ENCODE measurements around the gene SDE2. TPM values are rescaled to one million over a fixed set of nuclear protein-coding genes. Genes with fewer than 3 reads are reported as not detected.
"Not testable (repeated sequence)": the region's sequence is repeated elsewhere in the genome, so short reads cannot be mapped to it uniquely, and the experiment has no call there.

The SDE2 gene
- total RNA-seq, 1 donor from 2014 or later: 21.8 TPM

DNA sequence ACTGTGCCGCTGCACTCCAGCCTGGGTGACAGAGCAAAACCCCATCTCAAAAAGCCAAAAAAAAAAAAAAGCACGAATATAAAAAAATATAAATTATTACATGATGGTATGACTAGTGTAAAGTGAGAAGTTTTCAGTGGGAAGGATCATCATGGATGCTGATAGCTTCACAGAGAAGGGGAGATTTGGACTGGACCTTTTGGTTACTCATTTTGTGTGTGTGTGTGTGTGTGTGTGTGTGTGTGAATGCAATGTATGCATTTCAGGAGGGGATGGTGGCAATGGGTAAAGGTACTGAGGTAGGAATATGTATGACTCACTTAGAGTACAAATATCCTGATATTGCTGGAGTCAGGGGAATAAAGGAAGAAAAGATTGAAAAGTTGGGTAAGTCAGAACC lies 22.7 kb upstream of the SDE2 start:
- H3K4me1 ChIP-seq: no peaks in the 10 kb centered on the region
- H3K4me3 ChIP-seq: no peak overlapping the region
- DNase-seq (no peak), ATAC-seq (no peak)
- no peaks in the 10 kb centered on the region for H3K9me3 ChIP-seq
- no peaks in the 10 kb centered on the region for H3K27me3 ChIP-seq
- TF ChIP-seq, protein P1, sequence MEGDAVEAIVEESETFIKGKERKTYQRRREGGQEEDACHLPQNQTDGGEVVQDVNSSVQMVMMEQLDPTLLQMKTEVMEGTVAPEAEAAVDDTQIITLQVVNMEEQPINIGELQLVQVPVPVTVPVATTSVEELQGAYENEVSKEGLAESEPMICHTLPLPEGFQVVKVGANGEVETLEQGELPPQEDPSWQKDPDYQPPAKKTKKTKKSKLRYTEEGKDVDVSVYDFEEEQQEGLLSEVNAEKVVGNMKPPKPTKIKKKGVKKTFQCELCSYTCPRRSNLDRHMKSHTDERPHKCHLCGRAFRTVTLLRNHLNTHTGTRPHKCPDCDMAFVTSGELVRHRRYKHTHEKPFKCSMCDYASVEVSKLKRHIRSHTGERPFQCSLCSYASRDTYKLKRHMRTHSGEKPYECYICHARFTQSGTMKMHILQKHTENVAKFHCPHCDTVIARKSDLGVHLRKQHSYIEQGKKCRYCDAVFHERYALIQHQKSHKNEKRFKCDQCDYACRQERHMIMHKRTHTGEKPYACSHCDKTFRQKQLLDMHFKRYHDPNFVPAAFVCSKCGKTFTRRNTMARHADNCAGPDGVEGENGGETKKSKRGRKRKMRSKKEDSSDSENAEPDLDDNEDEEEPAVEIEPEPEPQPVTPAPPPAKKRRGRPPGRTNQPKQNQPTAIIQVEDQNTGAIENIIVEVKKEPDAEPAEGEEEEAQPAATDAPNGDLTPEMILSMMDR (IDR thresholded peaks at IDR 0.05): no peak
- no peaks in the 10 kb centered on the region for H3K36me3 ChIP-seq
- intact Hi-C loops (cut with DNase I): no loop called here
- H3K27ac ChIP-seq: no peak overlapping the region

DNA sequence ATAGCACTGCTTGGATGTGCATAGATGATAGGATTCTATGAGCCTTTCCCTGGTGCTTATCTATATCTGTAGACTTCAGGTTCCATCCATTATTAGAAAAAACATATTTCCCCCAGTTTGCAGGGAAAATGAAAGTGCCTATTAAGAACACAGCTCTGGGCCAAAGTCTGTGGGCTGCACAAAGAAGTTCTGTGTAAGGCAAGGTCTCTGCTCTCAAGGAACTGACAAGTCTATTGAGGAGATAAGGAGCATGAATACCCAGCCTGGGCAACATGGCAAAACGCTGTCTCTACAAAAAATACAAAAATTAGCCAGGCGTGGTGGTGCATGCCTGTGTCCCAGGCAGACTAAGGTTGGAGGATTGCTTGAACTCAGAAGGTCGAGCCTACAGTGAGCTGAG lies 22.3 kb upstream of the SDE2 start:
- Histone ChIP-seq H3K27ac (no peak overlapping the region), H3K36me3 (no peaks in the 10 kb centered on the region), H3K27me3 (no peaks in the 10 kb centered on the region), H3K9me3 (no peaks in the 10 kb centered on the region), H3K4me3 (no peak overlapping the region), H3K4me1 (no peaks in the 10 kb centered on the region)
- intact Hi-C loops (cut with DNase I): no loop called here
- DNase-seq: no peak
- TF ChIP-seq, protein P1 (IDR thresholded peaks at IDR 0.05): no peak
- ATAC-seq: no peak

DNA sequence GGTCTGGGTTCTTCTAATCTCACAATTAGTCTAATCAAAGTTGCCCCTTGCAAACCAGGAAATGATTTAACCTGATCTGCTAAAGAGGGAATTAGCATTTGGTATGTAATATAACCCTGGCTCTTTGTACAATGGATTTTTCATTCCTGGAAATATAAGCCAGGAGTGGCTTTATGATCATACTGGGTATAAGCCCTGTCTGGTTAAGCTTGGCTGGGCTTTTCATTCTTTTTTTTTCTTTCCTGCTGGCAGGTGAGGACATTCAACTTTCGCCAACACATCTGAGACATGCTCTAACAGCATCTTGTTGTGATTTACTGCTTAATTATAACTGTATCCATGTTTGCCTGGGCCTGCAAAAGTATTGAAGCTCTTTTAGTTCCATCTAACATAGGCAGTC lies 20.4 kb upstream of the SDE2 start:
- TF ChIP-seq, protein P1 (IDR thresholded peaks at IDR 0.05): no peak
- no peaks in the 10 kb centered on the region for H3K4me1 ChIP-seq
- no peaks in the 10 kb centered on the region for H3K9me3 ChIP-seq
- H3K4me3 ChIP-seq: no peak overlapping the region
- intact Hi-C loops (cut with DNase I): no loop called here
- H3K27ac ChIP-seq: no peak overlapping the region
- no peaks in the 10 kb centered on the region for H3K36me3 ChIP-seq
- DNase-seq: no peak
- ATAC-seq: no peak
- H3K27me3 ChIP-seq: no peaks in the 10 kb centered on the region

DNA sequence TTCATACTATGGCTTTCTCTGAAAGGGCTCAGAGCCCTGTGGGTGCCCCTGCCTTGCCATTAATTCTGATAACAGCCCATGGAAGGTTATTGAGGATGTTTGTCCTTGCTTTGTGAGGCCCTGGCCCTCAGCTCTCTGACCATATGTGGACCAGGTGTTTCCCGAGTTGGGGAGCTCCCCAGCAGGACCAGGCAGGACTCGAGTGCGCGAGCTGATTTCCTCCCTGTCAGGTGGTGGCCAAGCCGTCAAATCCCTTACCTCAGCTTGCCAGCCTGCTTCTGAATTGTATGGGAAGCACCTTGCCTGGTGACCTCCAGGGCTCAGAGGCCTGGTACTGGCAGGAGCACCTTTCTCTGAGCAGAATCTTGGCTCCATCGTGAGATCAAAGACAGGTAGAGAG lies 17.9 kb upstream of the SDE2 start:
- Histone ChIP-seq H3K4me1 (no peaks in the 10 kb centered on the region), H3K27me3 (no peaks in the 10 kb centered on the region), H3K4me3 (no peak overlapping the region), H3K36me3 (no peaks in the 10 kb centered on the region), H3K9me3 (no peaks in the 10 kb centered on the region), H3K27ac (no peak overlapping the region)
- intact Hi-C loops (cut with DNase I): no loop called here
- DNase-seq (no peak), ATAC-seq (no peak)
- TF ChIP-seq, protein P1 (IDR thresholded peaks at IDR 0.05): no peak

DNA sequence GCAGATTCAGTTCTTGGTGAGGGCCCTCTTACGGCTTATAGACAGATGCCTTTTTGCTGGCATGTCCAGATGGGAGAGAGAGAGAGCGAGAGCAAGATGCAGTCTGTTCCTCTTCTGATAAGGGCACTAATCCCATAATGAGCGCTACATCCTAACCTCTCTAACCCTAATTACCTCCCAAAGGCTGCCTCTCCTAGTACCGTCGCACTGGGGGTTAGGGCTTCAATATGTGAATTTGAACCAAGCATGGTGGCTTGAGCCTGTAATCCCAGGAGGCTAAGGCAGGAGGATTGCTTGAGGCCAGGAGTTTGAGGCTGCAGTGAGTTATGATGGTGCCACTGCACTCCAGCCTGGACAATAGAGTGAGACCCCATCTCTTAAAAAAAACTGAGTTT lies 10.5 kb upstream of the SDE2 start:
- Histone ChIP-seq H3K27ac (no peak overlapping the region), H3K4me1 (no peaks in the 10 kb centered on the region), H3K36me3 (no peaks in the 10 kb centered on the region), H3K9me3 (no peaks in the 10 kb centered on the region), H3K27me3 (no peaks in the 10 kb centered on the region), H3K4me3 (no peak overlapping the region)
- intact Hi-C loops (cut with DNase I): no loop called here
- no peak for DNase-seq
- no peak for ATAC-seq
- TF ChIP-seq, protein P1 (IDR thresholded peaks at IDR 0.05): no peak

DNA sequence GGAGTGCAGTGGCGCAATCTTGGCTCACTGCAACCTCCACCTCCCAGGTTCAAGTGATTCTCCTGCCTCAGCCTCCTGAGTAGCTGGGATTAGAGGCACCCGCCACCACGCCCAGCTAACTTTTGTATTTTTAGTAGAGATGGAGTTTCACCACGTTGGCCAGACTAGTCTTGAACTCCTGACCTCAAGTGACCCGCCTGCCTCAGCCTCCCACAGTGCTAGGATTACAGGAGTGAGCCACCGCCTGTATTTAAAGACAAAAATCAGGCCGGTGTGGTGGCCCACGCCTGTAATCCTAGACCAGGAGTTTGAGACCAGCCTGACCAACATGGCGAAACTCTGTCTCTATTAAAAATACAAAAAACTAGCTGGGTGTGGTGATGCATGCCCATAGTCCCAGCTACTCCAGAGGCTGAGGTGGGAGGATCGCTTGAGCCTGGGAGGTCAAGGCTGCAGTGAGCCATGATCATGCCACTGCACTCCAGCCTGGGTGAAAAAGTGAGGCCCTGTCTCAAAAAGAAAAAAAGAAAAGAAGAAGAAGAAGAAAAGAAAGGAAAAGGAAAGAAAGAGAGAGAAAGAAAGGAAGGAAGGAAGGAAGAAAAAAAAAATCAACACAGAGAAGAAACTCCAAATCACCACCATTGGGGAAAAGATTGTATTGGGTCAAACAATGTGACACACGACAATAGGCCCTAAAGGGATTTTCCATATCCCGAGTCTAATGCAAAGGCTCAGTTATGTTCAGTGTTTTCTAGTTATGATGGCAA lies 8.2 kb upstream of the SDE2 start:
- DNase-seq; H3K27ac ChIP-seq; intact Hi-C loops (cut with DNase I); H3K4me3 ChIP-seq; H3K9me3 ChIP-seq; H3K27me3 ChIP-seq; ATAC-seq; H3K36me3 ChIP-seq: not testable (repeated sequence)
- H3K4me1 ChIP-seq: peaks cover 13% of the 10 kb centered on the region

Measured in upper lobe of right lung (tissue), 1 donor.